ENCODE data around the gene ESRRB.
"Not testable (repeated sequence)": the region's sequence is repeated elsewhere in the genome, so short reads cannot be mapped to it uniquely, and the experiment has no call there.

The ESRRB gene

GRCh38 chr14:76536636-76537035 lies 160.7 kb downstream of the ESRRB start:
- DNase-seq (ENCODE audit: extremely low read depth in 1 of 2, low read depth in 1 of 2): not testable (repeated sequence)

- DNase-seq (ENCODE audit: extremely low read depth in 1 of 2, low read depth in 1 of 2): no peak
These were observed 162.1 kb downstream of the ESRRB start for GRCh38 chr14:76537906-76538647.

- no peak for DNase-seq (ENCODE audit: extremely low read depth in 1 of 2, low read depth in 1 of 2)
These were observed 162.7 kb downstream of the ESRRB start for GRCh38 chr14:76538648-76539008.

- DNase-seq (ENCODE audit: extremely low read depth in 1 of 2, low read depth in 1 of 2): no peak
These were observed 163.2 kb downstream of the ESRRB start for GRCh38 chr14:76539130-76539529.

GRCh38 chr14:76541594-76542219 lies 165.8 kb downstream of the ESRRB start:
- no peak for DNase-seq (ENCODE audit: extremely low read depth in 1 of 2, low read depth in 1 of 2)

- no peak for DNase-seq (ENCODE audit: extremely low read depth in 1 of 2, low read depth in 1 of 2)
These were observed 170.7 kb downstream of the ESRRB start for GRCh38 chr14:76546426-76547221.

- DNase-seq (ENCODE audit: extremely low read depth in 1 of 2, low read depth in 1 of 2): no peak
These were observed 171.9 kb downstream of the ESRRB start for GRCh38 chr14:76547831-76548230.

GRCh38 chr14:76550534-76550933 lies 174.6 kb downstream of the ESRRB start:
- no peak for DNase-seq (ENCODE audit: extremely low read depth in 1 of 2, low read depth in 1 of 2)

GRCh38 chr14:76551116-76551515 lies 175.2 kb downstream of the ESRRB start:
- no peak for DNase-seq (ENCODE audit: extremely low read depth in 1 of 2, low read depth in 1 of 2)
